ENCODE measurements around the gene SPTLC1.
"Not testable (repeated sequence)": the region's sequence is repeated elsewhere in the genome, so short reads cannot be mapped to it uniquely, and the experiment has no call there.

The SPTLC1 gene

DNA sequence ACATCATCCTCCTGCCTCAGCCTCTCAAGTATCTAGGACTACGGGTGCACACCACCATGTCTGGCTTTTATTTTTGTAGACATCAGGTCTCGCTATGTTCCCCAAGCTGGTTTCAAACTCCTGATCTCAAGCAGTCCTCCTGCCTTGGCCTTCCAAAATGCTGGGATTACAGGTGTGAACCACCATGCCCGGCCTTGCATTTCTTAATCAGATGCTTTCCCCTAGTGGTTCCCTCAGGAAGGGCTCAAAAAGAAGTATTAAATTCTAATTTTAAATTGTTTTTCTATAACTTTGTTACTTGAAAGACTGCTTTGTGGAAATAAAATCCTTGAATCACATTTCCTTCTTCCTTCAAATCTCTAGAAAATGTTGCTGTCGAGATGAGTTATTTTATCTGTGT lies 85.7 kb downstream of the SPTLC1 start:
- FAIRE-seq = no peak

DNA sequence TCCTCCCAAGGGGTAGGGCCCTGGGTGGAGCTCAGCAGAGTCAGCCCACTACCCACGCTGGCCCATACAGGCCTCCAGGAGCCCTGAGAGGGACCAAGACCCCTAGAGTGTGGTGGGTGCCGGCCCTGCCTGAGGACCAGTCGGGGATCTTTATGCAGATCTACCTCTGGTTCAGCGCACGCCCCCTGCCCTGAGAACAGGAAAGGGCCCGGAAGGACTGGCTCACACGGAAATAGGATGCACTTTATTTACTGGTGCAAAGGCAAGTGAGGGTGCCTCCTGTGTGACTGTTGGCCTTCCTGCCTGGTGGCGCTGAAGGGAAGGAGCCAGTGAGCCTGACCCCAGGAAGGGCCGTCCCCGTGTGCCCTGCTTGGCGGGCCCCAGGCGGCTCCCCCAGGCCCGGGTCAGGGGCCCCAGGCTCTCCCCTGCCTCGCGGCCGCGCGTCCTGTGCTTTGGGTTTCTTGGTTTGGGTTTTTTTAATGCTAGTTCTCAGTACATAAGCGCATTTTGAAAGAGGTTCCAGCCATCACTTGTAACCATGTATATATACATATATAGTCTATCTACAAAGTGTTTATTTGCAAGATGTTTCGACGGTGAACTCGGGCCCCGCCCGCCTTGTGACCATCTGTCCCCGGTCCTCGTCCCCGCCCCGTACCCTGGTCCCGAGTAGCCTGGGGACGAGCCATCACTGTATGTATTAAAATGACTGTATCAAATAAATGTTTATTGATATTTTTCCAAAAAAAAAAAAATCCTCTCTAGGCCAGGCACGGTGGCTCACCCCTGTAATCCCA lies 88.8 kb downstream of the SPTLC1 start:
- FAIRE-seq = no peak

DNA sequence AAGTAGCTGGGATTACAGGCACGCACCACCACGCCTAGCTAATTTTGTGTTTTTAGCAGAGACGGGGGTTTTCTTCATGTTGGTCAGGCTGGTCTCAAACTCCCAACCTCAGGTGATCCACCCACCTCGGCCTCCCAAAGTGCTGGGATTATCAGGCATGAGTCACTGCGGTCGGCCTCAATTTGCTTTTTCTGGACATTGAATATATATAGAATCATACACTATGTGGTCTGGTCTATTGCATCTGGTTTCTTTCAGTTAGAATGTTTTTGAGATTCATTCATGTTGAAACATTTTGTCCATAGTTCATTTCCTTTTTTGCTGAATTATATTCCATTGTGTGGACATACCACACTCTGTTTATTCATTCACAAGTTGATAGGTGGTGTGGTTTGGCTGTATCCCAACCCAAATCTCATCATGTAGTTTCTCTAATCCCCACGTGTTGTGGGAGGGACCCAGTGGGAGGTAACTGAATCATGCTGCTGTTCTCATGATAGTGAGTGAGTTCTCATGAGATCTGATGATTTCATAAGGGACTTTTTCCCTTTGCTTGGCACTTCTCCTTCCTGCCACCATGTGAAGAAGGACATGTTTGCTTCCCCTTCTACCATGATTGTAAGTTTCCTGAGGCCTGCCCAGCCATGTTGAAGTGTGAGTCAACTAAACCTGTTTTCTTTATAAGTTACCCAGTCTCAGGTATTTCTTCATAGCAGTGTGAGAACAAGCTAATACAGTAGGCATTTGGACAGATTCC lies 93.2 kb downstream of the SPTLC1 start:
- FAIRE-seq = not testable (repeated sequence)

DNA sequence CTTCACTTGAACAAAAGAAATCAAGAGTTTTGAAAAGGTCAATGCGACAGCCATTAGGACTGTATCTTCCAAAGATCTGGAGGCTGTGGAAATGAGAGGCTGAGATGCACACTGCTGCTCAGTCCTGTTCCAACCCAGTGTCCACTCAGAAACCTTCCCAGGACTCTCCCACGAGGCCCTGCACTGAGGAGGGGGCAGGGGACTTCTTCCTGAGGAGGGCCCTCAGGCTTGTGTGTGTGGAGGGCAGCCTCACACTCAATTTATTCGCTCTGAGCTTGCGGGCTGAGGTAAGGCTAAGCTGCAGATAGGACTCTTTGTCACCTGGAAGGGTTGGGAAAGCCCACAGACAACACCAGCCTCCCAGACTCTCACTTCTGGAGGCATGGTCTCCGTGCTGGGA lies 95.6 kb downstream of the SPTLC1 start:
- no peak for FAIRE-seq

DNA sequence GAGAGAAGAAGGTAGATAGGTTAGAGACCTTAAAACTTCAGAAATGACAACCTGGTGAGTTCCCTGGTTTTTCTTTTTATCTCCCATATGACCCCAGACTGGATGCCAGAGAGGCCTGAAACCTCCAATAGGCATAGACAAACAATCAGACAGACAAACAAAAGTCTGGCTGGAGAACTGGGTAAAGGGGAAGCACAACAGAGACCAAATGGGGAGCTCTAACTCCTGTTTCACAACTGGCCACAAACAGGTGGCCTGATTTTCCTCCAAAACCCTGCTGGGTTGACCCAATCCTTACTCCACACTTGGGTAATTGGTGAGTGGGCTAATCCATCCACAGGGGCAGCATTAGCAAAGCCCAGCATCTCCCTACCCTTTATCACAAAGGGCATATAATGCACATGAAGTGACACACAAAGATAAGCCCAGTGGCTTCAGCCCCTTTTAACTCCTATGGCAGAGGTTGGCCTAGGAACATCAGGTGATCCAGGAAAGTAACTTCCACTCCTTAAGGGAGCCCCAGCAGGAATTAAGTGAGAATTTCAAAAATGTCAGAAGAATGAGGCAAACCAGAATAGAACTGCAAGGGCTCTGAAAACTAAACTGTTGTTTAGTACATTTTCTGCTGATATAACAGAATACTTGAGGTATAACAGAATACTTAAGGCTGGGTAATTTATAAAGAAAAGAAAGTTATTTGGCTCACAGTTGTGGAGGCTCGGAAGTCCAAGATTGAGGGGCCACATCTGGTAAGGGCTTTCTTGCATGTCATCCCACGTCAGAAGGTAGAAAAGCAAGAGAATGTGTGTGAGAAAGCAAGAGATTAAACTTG lies 104.3 kb downstream of the SPTLC1 start:
- FAIRE-seq = no peak

DNA sequence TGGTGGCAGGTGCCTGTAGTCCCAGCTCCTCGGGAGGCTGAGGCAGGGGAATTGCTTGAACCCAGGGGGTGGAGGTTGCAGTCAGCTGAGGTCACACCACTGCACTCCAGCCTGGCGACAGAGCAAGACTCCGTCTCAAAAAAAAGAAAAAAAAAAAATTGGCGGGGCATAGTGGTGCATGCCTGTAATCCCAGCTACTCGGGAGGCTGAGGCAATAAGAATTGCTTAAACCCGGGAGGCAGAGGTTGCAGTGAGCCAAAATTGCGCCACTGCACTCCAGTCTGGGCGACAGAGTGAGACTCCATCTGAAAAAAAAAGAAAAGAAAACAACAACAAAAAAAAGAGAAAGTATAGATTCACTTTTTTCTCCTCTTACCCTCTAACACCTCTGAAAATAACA lies 105.0 kb downstream of the SPTLC1 start:
- not testable (repeated sequence) for FAIRE-seq

DNA sequence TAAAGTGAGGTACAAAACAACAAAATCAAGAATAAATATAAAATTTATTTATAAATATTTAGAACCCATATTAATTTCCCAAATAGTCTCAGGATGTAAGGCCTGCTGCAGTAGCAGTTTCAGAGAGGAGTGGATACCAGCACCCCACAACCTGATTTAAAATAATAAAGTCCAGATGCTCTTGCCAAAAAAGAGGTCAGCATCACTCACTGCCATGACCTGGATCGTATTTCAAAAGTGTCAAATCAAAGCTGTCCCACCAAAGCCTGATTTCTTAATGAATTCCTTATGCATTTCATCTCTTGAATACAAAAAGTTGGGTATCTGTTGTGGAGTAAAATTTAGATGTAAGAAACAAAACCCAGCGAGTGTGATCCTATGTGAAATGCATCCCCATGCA lies 107.2 kb downstream of the SPTLC1 start:
- FAIRE-seq = no peak

DNA sequence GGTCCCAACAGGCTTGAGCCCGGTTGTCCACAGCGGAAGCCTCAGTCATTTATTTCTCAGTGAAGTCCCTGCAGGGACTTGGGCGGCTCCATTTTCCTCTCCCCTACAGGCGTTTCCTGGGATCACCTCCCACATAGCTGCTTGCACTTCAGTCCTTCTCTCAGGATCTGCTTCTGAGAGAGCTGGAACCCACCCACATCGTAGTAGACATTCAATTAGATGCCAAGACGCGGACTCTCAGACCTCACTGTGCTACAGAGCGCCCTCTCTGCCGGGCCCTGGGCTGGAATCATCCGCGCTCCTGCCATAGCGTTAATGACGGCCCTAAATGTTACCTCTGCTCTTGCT lies 111.2 kb downstream of the SPTLC1 start:
- no peak for FAIRE-seq

DNA sequence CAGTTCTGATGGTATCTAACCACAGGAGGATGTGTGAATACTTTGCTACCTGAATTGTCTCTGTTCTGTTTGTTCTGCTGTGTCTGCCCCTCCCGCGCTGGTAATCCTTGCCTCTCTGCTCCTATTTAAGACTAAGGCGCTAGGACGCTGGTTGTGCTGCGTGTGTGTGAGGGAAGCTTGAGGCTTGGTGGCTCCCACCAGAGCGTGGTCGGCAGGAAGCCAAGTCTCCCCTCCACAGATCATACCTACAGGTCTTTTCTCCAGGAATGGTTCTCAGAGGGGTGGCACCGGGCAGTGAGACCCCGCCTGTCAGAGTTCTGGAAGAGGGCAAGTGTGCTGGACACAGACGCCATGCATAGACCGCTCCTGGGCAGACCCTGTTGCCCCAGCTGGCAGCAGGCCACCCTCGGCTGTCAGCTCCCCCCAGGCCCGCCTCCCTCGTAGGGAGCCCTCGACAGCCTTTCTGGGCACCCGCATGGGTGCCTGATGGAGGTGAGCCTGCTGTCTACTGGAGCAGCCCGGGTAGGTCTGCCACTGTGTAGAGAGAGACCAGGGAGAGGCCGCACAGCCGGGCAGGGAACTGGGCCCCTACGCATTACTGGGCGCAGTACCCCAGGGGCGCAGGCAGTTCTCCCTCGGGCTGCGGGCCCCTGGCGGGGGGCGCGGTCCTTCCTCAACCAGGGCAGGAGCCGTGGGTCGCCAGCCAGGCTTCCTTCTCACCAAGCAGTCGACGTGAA lies 111.7 kb downstream of the SPTLC1 start:
- no peak for FAIRE-seq

DNA sequence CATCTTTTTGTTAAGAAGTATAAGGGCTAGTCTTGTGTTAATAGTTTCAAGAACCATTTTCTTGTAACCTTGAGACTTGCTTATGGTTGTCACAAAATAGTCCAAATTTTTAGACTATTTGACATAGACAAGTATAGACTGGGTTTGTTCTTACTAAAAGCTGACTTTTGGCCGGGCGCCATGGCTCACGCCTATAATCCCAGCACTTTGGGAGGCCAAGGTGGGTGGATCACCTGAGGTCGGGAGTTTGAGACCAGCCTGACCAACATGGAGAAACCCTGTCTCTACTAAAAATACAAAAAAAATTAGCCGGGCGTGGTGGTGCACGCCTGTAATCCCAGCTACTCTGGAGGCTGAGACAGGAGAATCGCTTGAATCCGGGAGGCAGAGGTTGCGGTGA lies 113.3 kb downstream of the SPTLC1 start:
- FAIRE-seq = not testable (repeated sequence)

DNA sequence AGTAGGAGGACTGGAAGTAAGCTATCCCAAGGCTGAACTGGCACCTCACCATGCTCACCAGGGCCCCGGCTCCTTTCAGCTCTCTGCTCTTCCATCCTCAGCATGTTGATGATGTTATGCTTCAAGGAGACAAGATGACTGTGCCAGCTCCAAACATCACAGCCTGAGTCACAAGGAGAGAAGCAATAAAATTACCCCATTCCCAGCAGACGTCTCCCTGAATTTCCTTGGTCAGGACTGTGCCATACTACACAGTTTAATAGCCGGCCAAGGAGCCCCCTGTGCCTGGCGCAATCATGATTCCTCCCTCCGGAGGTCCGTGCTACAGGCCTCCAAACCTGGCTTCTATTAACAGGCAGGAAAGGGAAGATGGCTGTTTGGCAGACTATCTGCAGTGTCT lies 114.0 kb downstream of the SPTLC1 start:
- FAIRE-seq = no peak

DNA sequence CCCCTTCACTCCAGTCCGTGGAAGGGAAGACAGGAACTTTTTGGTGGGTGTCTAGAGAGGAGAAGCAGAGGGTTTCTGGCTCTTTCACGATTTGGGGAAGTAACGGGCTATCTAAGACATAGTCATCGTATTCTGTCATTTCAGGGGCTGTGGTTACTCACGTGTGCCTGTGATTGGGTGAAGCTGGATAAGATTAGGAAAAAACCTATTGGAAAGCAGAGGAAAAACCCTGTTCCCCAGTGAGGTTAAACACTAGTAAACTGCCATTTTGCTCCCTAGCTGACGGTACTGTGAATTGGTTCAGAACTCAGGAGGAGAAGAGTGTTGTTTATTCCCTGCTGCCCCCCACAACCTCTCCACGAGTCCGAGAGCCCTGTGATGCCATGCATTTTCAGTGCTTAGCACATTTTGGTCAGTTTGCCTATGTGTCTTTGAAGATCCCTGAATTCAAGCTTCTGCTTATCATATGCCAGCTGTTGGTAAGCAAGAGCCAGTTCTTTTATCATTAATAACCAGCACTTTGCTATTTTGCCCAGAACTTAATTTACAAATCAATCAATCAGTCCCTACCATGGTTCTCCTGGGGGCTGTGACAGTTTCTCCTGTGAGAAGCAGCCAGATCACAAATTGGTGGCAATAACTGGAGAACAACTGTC lies 120.1 kb downstream of the SPTLC1 start:
- no peak for FAIRE-seq

DNA sequence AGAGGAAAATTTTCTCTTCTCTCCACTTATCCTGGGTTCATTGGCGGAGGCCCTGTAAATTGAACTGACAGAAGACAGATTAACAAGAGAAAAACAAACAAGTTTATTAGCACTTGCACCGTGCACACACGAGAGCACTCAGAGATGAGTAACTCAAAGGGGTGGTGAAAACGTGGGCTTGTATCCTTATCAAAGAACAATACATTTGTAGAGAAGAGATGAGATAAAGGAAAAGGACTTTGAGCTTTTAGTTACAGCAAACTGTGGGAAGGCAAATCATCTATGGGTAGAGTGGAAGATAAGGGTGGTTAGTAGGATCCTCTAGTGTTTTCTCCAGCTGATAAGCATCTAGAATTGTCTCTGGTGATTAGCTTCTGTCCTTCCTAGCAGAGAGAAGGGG lies 120.8 kb downstream of the SPTLC1 start:
- no peak for FAIRE-seq

DNA sequence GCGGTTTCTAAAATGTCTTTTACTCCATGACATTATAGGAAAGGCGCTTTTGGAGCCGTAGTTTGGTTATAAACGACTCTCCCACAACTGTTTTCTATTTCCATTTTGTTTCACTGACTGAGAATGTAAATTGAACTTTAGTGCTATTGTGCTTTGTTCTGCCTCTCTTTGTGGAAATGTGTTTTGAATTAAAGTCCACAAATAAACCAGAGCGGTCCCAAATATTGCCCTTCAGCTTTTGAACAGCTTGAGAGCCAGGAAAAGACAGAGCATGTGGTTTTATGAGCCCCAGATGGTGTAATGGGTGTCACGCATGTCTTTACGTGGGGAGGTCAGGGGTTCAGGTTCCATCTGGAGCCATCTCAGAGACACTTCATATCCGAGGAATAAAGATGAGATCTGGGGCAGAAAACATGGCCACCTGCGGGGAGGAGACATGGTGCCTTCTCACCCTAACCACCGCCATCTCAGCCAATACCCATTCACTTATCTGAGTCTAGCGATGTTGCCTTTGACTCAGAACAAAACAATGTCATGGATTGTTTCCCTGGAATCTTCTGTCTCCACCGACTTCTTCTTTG lies 122.7 kb downstream of the SPTLC1 start:
- peak; percentile 99 for FAIRE-seq

DNA sequence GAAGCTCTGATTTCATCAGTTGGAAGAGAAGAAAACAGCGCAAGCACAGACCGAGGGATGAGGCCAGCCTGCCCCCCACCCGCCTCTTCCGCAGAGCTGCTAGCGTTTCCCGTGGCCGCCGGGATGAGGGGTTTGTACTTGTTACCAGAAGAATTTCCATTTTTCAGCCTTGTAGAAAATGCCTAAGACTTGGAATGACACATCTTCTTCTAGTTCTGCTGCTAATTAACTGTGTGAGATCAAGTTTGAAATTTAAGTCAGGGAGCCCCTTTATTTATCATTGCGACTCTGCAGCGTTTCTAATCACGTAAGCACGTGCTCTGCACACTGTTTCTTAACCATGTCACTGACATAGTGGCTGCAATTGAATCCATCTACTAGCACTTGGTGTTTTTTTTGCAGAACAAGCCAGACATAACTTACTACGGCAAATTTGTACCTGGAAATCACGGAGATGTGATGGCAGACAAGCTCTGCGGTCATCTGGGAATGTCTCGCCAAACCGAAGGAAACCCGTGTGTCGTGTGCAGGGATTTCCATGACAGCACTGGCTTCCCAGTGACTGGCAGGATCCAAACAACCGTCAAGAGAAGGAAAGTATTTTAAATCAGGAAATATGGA lies 123.4 kb downstream of the SPTLC1 start:
- FAIRE-seq = no peak

DNA sequence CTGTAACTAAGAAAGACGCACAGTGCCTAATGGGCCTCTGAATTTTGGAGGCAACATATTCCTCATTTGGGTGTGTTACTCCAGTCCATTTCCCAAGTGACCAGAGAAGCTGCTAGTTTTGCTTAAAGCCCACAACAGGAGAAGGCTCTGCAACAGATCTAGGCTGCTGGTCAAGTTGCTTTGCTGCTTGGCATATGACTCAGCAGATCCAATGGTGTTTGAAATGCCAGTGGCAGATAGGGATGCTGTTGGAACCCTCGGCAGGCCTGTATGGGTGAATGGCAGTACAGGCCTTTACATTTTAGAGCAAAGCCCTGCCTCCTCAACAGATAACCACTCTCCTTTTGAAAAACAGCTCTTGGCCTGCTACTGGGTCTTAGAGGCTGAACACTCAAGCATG lies 129.0 kb downstream of the SPTLC1 start:
- no peak for FAIRE-seq

DNA sequence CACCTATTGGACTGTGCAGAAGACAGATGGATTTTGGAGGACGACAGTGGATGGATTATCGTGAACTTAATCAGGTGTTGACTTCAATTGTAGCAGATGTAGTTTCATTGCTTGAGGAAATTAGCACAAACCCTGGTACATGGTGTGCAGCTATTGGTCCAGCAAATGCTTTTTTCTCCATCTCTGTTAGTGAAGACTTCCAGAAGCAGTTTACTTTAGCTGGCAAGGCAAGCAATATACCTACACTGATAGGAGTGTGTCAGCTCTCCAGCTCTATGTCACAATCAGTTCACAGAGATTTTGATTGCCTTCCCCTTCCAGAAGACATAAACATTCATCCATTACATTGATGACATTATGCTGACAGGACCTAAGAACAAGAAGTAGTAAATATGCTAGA lies 129.5 kb downstream of the SPTLC1 start:
- FAIRE-seq = no peak

All from endometrium (tissue), 2 donors.